Heart left ventricle (tissue), 13 donors: ENCODE results near the gene RNF215.

Source experiments
- CTCF ChIP-seq, 12 donors: fragments of 200-600 bp; sonication (generic) in 4 of 12; IDR thresholded peaks; one replicate each; pipeline versions ENCODE4 v1.5.0 to v1.8.0; 2018 to 2022; ENCODE audit warnings: antibody characterized with exemption in 12 of 12, mild to moderate bottlenecking in 5 of 12
- POLR2A ChIP-seq, 2 donors: fragments of 450-650 bp; IDR thresholded peaks; one replicate each; pipeline ENCODE4 v1.6.1; 2017; ENCODE audit warnings: antibody characterized with exemption in 2 of 2, mild to moderate bottlenecking in 2 of 2, moderate library complexity in 2 of 2
- donor health status: ischemic (EF 13 %, LVEDD 7.1; RV severe dilation, severe dysfunction).
- donor health status: DM: no; HTN: yes; CAD: no.
- donor health status: DM: no; HTN: no; CAD: no.
- donor health status: ischemic (EF 25% LVEDD 6.9; RV normal size, moderate dysfunction).
- donor health status: ischemic (EF 25% LVEDD 5.7; RV mildly dilated, moderate dysfunction).
- donor health status: ischemic (EF 35%, LVEDD 5.7; RV mildly dilated, moderate dysfunction).
- donor health status: nonischemic (EF 11% LVEDD 7.7; RV severe dilation, severe dysfunction).
- donor health status: DM: yes; HTN: yes; CAD: no.
- donor health status: PGD.
- donor health status: ischemic (EF 29% LVEDD 5.4; RV normal size, mild dysfunction).
- donor health status: nonischemic (EF 23%, LVEDD 6.1; RV moderate dilation, normal function).

- no peak for TF ChIP-seq CTCF (IDR thresholded peaks at IDR 0.05)
- TF ChIP-seq POLR2A (IDR thresholded peaks at IDR 0.05): no peak
Observed at GRCh38 chr22:30436196-30436595, 49.0 kb upstream of the RNF215 start.
